Stimulated activated CD8-positive, alpha-beta memory T cell treated with anti-CD3 and anti-CD28 coated beads, Interleukin-7, amount 100 ng/mL, for 24 hours (primary cell): Measurements from ENCODE around the gene NAT10.

Experiments
- DNase-seq: peaks from one replicate; pipeline ENCODE4 v3.0.0-alpha.2; 2020; ENCODE audit warnings: low read depth

NAT10 gene

DNA sequence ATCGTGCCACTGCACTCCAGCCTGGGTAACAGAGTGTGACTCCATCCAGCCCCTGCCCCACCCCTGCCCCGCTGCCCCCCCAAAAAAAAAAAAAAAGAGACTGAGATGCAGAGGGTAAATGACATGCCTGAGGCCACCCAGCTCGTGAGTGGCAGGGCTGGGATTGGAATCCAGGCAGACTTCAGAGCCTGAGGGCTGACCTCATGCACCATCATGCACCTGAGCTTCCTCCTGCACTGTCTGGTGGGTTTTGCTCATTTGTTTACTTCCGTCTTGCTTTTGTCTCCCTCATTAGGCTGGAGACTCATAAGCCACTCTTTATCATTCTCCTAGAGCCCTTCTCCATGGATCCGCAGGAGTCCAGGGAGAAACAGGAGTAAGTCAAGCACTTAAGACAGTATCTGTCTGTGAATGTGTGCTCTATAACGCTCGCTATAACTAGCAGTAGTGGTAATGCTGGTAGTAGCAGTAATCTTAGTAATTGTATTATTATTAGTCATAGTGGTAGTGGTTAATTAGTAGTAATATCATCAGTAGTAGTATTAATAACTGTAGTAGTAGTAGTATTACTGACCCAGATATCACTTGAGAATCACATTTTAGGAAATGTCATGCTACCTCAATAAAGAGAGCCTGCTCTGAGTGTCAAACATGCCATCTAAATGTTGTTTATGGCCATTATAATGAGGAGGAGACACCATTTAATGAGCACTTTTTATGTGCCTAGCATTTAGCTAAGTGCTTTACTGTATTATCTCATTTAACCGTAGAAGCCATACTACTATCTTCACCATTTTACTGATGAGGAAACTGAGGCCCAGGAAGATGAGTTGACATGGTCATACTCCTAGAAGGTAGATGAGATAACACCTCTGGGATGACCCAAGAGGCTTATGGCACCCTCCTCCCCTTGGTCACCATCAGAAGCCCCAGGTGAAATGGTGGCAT is 85.0 kb downstream of the NAT10 start:
- DNase-seq, result no peak

DNA sequence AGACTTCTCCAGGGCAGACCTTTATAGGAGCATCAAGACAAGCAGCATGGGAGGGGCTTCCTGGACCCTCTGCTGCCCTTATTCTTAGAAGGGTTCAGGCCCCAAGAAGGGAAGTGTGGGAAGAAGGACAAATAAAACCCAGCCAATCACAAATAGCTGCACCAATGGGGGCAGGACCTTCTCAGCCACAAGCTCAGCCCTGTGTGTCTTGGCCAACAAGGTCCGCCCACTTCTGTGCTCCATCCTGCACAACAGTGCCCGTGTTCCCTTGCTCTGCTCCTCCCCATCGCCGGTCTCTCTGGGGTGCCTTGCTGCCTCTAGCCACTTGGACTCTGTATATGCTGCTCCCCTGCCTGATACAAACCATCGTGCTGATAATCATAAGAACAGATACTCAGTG is 86.1 kb downstream of the NAT10 start:
- DNase-seq, result no peak

DNA sequence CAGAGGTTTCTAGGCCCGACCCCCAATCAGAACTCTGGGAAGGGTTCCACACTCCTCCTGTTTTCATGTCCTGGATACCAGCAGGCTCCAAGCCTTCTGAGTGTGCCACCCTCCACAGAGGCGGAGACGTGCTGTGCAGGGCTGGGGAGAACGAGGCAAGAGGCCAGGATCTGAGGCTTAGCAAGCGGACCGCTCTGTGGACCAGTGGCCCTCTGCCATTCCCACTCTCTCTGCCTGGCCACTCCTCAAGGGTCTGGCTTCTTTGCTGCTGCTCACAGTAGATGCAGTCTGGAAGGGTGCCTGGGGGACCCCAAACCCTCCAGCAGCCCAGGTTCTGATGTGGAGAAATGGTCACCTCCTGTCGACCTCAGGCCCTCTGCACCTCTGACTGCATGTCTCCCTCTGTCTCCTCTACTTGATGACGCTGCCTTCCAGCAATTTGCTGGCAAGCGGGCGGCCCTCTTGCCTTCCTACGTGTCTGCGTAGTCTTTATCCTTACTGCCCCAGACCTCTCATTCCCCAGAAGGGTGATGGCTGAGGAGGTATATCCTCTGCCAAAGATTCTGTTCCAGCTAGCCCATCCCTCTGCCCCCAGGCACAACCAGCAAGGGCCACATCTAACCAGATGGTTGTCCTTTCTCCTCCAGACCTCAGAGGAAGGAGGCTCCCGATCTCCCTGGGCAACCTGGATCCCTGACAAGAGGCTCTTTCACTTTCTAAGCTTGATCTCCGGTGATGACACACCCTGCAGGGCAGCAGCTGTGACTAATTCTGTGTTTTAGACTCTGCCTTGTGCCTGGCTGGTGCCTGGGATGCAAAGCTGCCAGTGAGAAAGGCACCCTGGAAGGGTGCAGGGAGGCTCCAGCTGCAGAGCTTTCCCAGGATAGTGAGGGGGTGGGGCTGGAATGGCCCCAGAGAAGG is 87.3 kb downstream of the NAT10 start:
- DNase-seq, result no peak

DNA sequence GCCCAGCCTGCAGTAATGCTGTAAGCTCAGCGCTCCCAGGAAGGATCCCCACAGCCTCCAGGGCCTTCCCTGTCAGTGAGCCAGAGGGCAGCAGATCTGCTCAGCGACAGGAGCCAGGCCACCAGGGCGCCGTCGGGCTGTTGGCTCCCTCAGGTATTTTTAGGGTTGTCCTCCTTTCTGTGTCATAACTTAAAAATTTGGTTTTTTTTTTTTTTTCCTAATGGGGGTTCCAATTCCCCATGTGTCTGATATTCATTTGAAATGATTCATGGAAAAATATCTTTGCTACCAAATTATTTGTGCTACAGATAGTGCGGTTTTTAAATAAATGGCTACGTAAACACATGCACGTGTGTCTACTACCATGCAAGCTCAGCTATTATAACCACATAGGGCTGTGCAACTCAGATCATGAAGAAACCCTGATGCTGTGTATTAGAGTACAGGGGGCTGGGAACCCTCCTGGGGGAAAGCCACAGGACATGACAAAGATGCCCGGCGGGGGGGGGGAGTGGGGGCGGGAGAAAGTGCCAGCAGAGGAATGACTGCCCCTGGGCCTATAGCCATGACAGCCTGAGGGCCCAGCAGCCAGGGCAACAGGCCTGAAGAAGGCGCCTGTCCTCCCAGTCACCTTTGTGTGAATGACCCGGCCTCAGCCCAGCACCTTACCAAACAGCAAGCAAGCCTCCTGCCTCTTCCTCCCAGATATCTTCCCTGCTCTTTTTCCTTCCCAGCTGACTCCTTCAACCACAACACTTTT is 89.3 kb downstream of the NAT10 start:
- no peak for DNase-seq
